ENCODE data around the gene SFXN2.

GRCh38 chr10:102753718-102754117 is 39.3 kb downstream of the SFXN2 start:
- TF ChIP-seq POLR2A (IDR thresholded peaks at IDR 0.05; ENCODE audit: low read length) (no peak), GATA1 (IDR thresholded peaks at IDR 0.05; ENCODE audit: low read depth, low read length) (no peak)

Measured in erythroblast (primary cell).